Fibroblast of pulmonary artery (primary cell): Measurements from ENCODE around the gene ZFX.
"Not testable (repeated sequence)": the region's sequence is repeated elsewhere in the genome, so short reads cannot be mapped to it uniquely, and the experiment has no call there.

Experiments used
- DNase-seq: peaks from one replicate; pipeline ENCODE4 v3.0.0-alpha.2; 2010; ENCODE audit warnings: low read depth
- H3K4me3 ChIP-seq: replicated peaks from 2 replicates; pipeline ENCODE4 v1.5.1; 2011; ENCODE audit warnings: low read depth, mild to moderate bottlenecking, control low read depth, low read length, moderate library complexity
- TF ChIP-seq, protein P1 (sequence below): IDR thresholded peaks from 2 replicates; pipeline ENCODE4 v1.5.1; 2011; ENCODE audit warnings: mild to moderate bottlenecking, control low read depth, low read length, inconsistent platforms; ENCODE audit errors: missing control alignments

ZFX gene

DNA sequence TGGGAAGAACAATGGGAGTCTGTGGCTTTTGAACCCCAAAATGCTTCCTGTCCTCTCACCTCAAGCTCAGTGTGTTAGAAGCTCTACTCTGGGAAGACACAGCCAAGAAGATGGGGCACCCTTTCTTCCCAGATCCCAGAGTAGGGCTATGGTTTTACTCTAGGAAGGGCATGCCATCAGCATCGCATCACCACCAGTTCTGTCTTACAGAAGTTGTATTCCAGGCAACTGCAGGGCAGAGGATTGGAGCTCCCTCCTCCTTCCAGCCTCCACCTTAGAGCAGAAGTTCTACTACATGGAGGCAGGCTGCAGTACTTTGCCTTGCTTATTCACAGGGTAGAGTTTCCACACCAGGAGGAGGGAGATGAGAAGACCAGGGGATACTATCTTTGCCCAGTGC lies 18.1 kb upstream of the ZFX start:
- H3K4me3 ChIP-seq: no peak overlapping the region
- TF ChIP-seq, protein P1, sequence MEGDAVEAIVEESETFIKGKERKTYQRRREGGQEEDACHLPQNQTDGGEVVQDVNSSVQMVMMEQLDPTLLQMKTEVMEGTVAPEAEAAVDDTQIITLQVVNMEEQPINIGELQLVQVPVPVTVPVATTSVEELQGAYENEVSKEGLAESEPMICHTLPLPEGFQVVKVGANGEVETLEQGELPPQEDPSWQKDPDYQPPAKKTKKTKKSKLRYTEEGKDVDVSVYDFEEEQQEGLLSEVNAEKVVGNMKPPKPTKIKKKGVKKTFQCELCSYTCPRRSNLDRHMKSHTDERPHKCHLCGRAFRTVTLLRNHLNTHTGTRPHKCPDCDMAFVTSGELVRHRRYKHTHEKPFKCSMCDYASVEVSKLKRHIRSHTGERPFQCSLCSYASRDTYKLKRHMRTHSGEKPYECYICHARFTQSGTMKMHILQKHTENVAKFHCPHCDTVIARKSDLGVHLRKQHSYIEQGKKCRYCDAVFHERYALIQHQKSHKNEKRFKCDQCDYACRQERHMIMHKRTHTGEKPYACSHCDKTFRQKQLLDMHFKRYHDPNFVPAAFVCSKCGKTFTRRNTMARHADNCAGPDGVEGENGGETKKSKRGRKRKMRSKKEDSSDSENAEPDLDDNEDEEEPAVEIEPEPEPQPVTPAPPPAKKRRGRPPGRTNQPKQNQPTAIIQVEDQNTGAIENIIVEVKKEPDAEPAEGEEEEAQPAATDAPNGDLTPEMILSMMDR: no peak
- no peak for DNase-seq

DNA sequence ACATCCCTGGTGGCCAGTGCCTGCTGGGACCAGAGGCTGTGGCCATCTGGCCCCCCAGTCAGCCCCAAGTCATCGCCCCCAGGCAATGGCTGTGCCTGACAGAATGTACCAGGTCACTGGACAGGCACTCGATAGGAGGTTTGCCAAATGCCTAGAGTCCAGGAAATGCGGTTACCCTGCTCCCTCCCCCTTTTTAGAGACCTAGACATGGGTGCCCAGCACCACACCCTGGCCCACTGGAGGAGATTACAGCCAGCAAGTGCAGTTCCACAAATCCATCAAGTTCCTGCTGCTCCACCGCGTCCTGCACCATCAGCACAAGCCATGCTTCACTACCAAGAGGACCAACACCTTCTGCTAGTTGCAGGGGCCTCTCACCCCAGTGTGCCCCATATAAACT lies 16.2 kb upstream of the ZFX start:
- TF ChIP-seq, protein P1: no peak
- DNase-seq: no peak
- no peak overlapping the region for H3K4me3 ChIP-seq

DNA sequence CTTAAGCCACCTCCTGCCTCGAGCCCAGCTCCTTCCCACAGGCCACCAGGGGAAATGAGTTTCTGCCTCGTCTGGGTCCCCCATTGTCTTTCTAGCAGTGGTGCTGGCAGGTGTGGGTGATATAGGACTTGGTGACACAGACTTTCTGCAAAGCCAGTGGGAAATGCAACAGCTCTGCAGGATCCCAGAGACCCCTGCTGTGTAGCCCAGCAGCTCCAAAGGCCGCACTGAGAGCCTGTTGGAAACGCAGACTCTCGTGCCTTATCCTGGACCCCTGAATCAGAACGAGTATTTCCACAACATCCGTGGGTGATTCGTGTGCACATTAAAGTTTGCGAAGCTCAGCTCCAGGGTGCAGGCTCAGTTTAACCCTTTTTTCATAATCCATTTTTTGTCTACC lies 13.8 kb upstream of the ZFX start:
- H3K4me3 ChIP-seq, DNase-seq: not testable (repeated sequence)

GRCh38 chrX:24137192-24137591 lies 12.3 kb upstream of the ZFX start:
- no peak overlapping the region for H3K4me3 ChIP-seq
- no peak for DNase-seq
- TF ChIP-seq, protein P1: no peak

GRCh38 chrX:24143982-24144381 lies 5.5 kb upstream of the ZFX start:
- not testable (repeated sequence) for DNase-seq, H3K4me3 ChIP-seq

DNA sequence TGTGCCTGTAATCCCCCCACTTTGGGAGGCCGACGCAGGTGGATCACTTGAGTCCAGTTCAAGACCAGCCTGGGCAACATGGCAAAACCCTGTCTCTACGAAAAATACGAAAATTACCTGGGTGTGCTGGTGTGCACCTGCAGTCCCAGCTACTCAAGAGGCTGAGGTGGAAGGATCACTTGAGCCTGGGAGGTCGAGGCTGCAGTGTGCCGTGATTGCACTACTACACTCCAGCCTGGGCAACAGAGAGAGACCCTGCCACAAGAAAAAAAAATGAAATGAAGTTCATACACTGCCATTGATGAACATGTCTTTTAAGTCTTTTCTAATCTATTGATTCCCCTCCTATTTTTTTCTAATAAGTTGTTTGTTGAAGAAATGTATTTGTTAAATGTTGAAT lies 5.0 kb upstream of the ZFX start:
- H3K4me3 ChIP-seq: no peak overlapping the region
- no peak for DNase-seq
- TF ChIP-seq, protein P1: no peak

- no peak overlapping the region for H3K4me3 ChIP-seq
- peak; percentile 38 for DNase-seq
Measured at GRCh38 chrX:24145303-24146186, 4.0 kb upstream of the ZFX start.

More at GRCh38 chrX:24145303-24146186, 4.0 kb upstream of the ZFX start:
- TF ChIP-seq, protein P1: peak; percentile 6
